H1 (cell line): ENCODE results near the gene APOC4. TPM values are rescaled to one million over a fixed set of nuclear protein-coding genes. Genes with fewer than 3 reads are reported as not detected.

Experiments
- CHD7 ChIP-seq: fragments of 300-600 bp; sonication (generic); IDR thresholded peaks from 2 replicates; pipeline ENCODE4 v1.7.1; 2012; ENCODE audit warnings: low read length, moderate library complexity, mild to moderate bottlenecking, inconsistent platforms; ENCODE audit not compliant: insufficient replicate concordance
- CTBP2 ChIP-seq: IDR thresholded peaks from 2 replicates; pipeline ENCODE4 v1.7.0; 2011; ENCODE audit warnings: borderline replicate concordance, mild to moderate bottlenecking, moderate library complexity, mixed read lengths, low read length; ENCODE audit not compliant: insufficient read depth, insufficient read length
- MAFK ChIP-seq: IDR thresholded peaks from 2 replicates; pipeline ENCODE4 v1.6.1; 2012; ENCODE audit warnings: low read depth, mild to moderate bottlenecking, improper control_type of control experiment, low read length
- POU5F1 ChIP-seq: IDR thresholded peaks from 2 replicates; pipeline ENCODE4 v1.6.1; 2011; ENCODE audit warnings: low read depth, mild to moderate bottlenecking, low read length, moderate library complexity
- RBBP5 ChIP-seq: IDR thresholded peaks from 2 replicates; pipeline ENCODE4 v1.7.1; 2012; ENCODE audit warnings: low read depth, mild to moderate bottlenecking, inconsistent platforms, low read length, moderate library complexity, borderline replicate concordance
- SIX5 ChIP-seq: IDR thresholded peaks from 2 replicates; pipeline ENCODE4 v1.6.1; 2011; ENCODE audit warnings: mild to moderate bottlenecking, low read depth, low read length
- SRF ChIP-seq: IDR thresholded peaks from 2 replicates; pipeline ENCODE4 v1.6.1; 2011; ENCODE audit warnings: mild to moderate bottlenecking, low read depth, low read length, moderate library complexity
- TAF1 ChIP-seq: IDR thresholded peaks from 2 replicates; pipeline ENCODE4 v1.6.1; 2011; ENCODE audit warnings: mild to moderate bottlenecking, low read depth, low read length
- polyA plus RNA-seq, 7 experiments: library from polyadenylated mRNA; depleted of rRNA in 3 of 7; stranded (reverse) in 5 of 7; unstranded in 2 of 7; fragments of >200 nt in 5 of 7; fragments of 200-250 nt in 2 of 7; gene quantifications; 1 replicate in 5 of 7; 2 replicates in 1 of 7; 4 replicates in 1 of 7; pipeline versions ENCODE4 v1.2.1 to v1.2.3, GENCODE V29; 2011 to 2013; ENCODE audit warnings: missing spikeins in 2 of 7, mixed read lengths in 2 of 7
- total RNA-seq: library from RNA; stranded (reverse); fragmentation: NEBNext Ultra II Directional; extraction: Animal tissue kit (Norgen Biotek cat#: 25700); gene quantifications from 2 replicates; pipeline ENCODE4 v1.2.1, GENCODE V29; 2021
- TF ChIP-seq, protein P1 (sequence below): IDR thresholded peaks from 2 replicates; pipeline ENCODE4 v1.6.1; 2012; ENCODE audit warnings: inconsistent platforms

Gene APOC4
- total and polyA plus RNA-seq, 2 of the 8 experiments (the other 6 are each of a cell fraction or from before 2014, with no cell fraction given): not detected

DNA sequence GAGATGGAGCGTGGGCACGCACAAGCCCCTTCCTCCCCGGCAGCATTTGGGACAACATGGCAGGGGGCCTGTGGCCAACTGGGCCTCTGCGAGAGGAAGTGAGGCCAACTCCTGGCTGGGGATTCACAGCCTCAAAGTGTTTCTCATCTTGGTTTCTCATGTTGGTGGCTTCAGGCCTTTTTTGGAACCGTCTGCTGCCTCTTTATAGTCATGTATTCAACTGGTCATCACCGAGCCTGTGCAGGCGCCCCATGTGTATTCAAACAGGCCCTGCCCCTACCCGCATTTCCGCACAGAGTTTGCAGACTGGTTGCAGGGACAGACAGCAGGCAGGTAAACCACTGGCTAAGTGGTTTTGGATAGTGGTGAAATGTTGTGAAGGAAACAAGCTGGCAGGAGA lies 42.0 kb downstream of the APOC4 start (continued):
- no peak for TF ChIP-seq CHD7
- TF ChIP-seq SRF: no peak
- no peak for TF ChIP-seq CTBP2
- no peak for TF ChIP-seq TAF1
- no peak for TF ChIP-seq RBBP5
- no peak for TF ChIP-seq SIX5
- TF ChIP-seq, protein P1, sequence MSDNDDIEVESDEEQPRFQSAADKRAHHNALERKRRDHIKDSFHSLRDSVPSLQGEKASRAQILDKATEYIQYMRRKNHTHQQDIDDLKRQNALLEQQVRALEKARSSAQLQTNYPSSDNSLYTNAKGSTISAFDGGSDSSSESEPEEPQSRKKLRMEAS: no peak
- TF ChIP-seq MAFK: no peak
- TF ChIP-seq POU5F1: no peak
